HG03378 (cell line): ENCODE data around the gene TAS2R41.
"Not testable (repeated sequence)": the region's sequence is repeated elsewhere in the genome, so short reads cannot be mapped to it uniquely, and the experiment has no call there.

Source experiments
- ATAC-seq: cut with Tn5 transposase; IDR thresholded peaks from one replicate; pipeline ENCODE4 v1.9.1; 2021; ENCODE audit warnings: mild to moderate bottlenecking, moderate library complexity; ENCODE audit not compliant: unreplicated experiment

The TAS2R41 gene

GRCh38 chr7:143455942-143456341, 21.7 kb upstream of the TAS2R41 start:
- no peak for ATAC-seq

DNA sequence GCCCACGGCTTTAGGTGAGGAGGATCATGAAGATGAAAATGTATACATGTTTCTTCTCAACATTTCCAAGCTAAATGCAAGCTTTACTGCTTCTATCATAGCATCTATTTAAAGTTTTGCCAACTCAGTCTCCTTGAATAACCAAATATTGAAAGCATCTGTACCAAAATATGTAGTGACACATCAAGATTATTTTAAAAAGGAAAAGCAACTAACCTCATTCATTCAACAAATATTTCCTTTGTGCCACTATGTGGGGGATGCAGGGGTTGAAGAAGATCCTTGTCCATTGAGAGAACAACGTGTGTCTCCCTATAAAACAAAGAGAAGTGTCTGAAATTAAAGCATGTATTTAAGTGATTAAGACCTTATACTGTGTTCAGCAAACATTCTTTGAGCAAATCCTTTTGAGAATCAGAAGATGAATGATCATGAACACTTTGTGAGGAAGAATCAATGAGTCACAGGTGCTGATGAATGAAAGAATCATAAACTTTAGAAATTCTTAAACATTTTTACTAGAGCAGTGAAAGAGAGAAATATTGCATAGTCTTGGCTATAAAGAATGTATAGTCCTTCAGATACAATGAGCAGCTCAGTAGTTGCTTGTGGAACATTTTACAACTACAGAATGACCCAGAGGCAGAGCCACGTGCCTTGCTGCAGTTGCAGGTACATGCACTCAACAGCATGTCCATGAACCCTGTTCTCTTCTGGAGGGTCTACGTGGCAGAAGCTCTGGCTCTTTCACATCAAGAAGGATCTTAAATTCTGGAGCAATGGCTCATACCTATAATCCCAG, 20.5 kb upstream of the TAS2R41 start:
- ATAC-seq: no peak

DNA sequence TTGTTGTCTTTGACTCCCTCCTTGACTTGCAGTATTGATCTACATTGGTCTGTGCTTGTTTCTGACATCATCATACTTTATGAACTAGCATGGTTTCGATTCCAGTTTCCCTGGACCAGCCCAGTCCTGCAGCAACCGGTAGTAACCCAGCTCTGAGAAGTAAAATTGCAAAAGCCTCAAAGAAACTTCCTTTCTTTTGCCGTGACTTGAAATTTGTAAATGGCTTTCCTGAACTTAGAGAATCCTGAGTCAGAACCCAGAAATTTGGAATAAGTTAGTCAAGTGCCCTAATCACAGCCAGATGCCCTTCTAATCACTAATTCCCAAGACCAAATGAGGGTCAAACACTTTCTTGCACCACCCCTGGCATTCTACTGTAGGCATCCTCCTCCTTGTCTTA, 19.4 kb upstream of the TAS2R41 start:
- ATAC-seq: no peak

DNA sequence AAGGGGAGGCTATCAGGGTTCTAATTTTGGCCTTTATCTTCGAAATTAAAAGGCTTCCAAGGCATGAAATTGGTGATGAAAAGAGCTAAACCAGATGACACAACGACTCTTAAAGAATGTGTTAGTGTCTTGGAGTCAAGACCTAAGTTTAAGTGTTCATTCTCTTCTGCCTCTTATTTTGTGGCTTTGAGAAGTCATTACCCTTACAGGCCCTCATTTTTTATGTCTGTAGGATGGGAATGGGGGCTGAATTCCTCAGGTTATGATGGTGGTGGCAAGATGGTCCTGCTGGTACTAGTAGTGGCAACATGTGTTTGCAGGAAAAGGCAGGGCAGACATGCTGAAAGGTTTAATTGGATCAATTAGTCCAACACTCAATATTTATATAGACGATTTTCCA, 19.0 kb upstream of the TAS2R41 start:
- ATAC-seq: no peak

GRCh38 chr7:143459359-143459758, 18.3 kb upstream of the TAS2R41 start:
- no peak for ATAC-seq

GRCh38 chr7:143460271-143460979, 17.2 kb upstream of the TAS2R41 start:
- no peak for ATAC-seq

DNA sequence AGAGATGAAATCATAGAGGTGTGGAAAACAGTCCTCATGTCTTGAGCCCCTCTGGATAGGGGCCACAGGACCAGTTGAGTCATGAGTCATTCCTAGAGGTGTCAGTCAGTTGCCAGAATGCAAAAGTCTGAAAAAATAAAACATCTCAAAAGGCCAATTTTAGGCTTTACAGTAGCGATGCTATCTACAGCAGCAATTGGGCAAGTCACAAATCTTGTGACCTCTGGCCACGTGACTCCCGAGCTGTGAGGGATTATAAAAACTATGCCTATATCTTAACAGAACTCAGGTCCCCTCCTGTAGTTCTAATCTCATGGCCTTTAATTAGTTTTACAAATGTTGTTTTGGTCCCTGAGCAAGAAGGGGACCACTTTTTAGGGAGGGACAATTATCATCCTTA, 15.6 kb upstream of the TAS2R41 start:
- no peak for ATAC-seq

DNA sequence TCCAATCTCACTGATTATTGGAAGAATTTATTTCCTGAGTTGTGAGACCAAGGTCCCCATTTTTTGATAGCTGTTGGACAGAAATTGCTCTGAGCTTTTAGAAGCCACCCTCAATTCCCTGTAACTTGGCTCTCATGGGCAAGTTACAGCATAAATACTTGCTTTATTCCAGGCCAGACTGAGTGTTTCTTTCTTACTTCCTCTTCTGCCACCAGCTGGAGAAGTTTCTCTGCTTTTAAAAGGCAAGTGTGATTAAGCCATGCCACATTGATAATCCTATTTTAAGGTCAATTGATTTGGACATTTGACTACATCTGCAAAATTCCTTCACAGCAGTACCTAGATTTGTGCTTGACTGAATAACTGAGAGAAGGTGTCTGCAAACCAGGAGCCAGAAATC, 14.1 kb upstream of the TAS2R41 start:
- no peak for ATAC-seq

GRCh38 chr7:143463957-143464356, 13.7 kb upstream of the TAS2R41 start:
- ATAC-seq: no peak

DNA sequence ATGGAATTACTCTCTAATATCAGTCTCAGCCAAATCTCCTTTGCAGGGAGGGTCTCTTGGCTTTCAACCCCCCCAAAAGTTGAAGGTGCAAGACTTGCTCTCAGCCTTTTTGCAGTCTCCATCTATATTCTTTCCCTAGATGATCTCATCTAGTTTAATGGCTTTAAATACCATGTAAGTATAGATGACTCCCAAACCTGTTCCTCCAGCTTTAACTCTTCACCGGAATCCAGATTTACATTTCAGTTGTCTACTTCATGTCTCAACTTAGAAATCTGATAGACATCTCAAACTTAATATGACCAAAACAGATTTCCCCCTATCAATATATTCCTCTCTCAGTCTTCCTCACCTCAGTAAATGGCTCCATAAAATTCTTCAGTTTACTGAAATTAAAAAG, 9.9 kb upstream of the TAS2R41 start:
- no peak for ATAC-seq

- ATAC-seq: not testable (repeated sequence)
Observed at GRCh38 chr7:143472071-143472689, 5.5 kb upstream of the TAS2R41 start.

GRCh38 chr7:143479055-143479766, 1.5 kb downstream of the TAS2R41 start:
- ATAC-seq: no peak

DNA sequence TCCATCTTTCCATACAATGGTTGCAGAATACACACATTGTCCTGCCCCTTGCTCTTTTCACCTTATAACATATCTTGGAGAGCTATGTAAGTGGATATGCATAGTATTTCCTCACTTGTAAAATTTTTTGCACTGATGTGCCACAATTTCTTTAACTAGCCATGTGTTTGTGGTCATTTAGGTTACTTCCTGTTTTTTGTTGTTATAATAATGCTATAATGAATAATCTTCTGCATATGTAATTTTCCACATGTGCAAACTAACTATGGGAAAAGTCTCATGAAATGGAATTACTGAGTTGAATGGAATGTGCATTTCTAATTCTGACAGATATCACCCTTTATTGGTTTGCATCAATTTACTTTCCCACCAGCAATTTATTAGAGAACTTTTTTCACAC, 2.8 kb downstream of the TAS2R41 start:
- ATAC-seq: no peak

DNA sequence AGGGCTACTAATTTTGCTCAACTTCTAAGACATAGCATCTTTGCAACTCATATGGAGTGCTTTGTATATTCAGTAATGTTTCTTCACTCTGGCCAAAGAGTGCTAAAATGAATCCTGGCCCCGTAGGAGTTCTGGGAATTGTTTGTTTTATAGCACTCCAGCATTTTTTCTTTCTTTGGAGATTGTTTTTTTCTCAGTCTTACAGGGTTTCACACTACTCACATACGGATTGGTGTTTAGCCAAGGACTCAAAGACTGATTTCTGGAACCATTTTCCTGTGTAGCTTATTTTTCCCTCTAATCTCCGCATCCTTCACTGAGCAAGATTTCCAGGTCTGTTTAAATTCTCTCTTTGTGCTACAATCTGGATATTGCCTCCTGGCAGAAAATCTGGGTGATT, 6.4 kb downstream of the TAS2R41 start:
- ATAC-seq: no peak

GRCh38 chr7:143485094-143485493, 7.4 kb downstream of the TAS2R41 start:
- no peak for ATAC-seq

DNA sequence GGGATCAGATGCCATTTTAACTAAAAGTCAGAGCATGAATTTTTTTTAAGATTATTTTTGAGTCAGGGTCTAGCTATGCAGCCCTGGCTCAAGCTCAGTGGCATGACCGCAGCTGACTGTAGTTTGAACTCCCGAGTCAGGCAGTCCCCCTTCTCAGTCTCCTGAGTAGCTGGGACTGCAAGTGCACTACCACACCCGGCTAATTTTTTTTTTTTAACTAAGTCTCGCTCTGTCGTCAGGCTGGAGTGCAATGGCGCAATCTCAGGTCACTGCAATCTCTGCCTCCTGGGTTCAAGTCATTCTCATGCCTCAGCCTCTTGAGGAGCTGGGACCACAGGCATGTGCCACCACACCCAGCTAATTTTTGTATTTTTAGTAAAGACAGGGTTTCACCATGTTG, 7.8 kb downstream of the TAS2R41 start:
- ATAC-seq: no peak

GRCh38 chr7:143486266-143486665, 8.6 kb downstream of the TAS2R41 start:
- not testable (repeated sequence) for ATAC-seq

DNA sequence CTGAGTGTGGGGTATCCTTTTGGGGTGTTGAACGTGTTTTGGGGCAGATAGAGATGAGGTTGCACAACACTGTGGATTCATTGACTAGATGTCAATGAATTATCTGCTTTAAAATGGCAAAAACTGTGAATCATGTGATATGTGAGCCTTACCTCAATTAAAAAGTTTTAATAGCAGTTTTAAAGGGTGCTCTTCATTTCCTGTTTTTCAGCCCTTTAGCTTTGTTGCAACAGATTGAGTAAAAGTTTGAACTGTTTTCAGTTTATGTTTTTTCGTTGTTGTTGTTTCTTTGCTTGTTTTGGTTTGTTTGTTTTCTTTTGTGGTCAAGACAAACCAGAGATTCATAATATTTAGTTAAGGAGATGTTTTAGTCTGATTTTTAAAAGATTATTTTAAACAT, 9.4 kb downstream of the TAS2R41 start:
- ATAC-seq: no peak

DNA sequence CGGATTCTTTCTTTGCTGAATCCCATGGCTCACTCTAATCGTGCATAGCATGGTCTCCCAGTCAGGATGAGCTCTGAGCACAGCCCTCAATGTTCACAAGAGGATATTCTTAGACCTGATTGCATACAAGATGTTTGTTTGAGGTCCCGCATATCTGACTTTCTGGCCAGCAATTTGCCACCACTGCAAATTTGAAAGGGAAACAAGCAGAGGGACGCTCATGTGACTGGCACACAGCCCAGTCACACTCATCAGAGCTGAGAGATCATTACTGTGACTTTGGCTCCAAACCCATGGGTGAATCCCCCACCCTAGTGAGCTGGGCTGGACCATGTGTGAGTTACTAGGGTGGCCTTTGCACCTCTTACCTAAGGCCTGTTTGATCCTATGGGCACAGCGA, 9.9 kb downstream of the TAS2R41 start:
- ATAC-seq: no peak

DNA sequence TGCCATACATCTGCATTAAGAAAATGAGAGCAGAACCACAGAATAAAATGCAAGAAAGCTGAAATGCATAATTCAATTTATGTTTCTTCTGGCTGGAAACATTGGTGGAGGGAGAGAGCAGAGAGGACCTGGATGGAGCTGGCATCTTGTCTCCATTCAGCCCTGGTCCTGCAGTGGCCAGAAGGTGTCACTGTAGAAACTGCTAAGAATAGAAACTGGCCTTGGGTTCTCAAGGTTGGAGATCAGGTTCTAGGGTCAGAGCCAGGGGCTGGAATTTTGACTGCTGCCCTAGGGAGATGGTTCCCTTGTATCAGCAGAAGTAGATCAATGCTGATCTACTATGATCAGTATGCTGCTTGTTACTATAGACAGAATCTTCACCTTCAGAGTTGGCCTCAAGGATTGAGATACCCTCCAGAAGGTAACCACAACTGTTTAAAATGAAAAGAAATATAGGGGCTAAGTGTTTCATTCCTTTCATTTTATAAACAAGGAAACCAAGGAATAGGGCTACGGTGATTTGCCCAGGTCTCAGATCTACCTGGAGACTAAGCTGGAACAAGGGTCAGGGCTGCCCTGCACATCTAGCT, 13.1 kb downstream of the TAS2R41 start:
- ATAC-seq: no peak

- ATAC-seq: peak; percentile 54
Observed at GRCh38 chr7:143492043-143492471, 14.4 kb downstream of the TAS2R41 start.
